Superior temporal gyrus (tissue), 1 donor: ENCODE data around the gene RUNDC1.
A peak's percentile ranks its signal among the peaks of the same experiment; 100 is the strongest.
"Not testable (repeated sequence)": the region's sequence is repeated elsewhere in the genome, so short reads cannot be mapped to it uniquely, and the experiment has no call there.

Source experiments
- DNase-seq: peaks from one replicate; pipeline ENCODE4 v3.0.0-alpha.2; 2016; ENCODE audit errors: extremely low spot score

Gene RUNDC1

DNA sequence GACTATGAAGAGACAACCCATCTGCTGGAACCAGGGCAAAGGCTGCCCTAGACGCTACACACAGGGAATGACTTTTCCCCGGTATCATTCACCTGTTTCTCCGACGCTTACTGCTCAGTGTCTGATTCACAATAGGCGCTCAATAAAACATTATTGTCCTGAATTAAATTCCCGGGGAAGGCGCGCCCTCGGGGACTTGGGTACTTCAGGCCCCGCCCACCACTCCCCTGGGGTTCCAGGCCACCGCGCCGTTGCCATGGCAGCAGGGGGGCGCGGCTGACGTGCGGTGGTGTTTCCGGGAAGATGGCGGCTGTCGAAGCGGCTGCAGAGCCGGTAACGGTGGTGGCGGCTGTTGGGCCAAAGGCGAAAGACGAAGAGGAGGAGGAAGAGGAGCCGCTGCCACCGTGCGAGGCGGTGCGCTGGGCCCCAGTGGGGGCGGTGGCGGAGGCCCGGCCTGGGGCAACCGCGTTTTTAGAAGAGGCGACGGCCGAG lies at the start of gene RUNDC1:
Gene RUNDC1 (plus strand): TSS at position 292 of the 492 bp plus-strand sequence. CDS start 12 bp downstream, at position 304.
- DNase-seq, result peak; percentile 86

DNA sequence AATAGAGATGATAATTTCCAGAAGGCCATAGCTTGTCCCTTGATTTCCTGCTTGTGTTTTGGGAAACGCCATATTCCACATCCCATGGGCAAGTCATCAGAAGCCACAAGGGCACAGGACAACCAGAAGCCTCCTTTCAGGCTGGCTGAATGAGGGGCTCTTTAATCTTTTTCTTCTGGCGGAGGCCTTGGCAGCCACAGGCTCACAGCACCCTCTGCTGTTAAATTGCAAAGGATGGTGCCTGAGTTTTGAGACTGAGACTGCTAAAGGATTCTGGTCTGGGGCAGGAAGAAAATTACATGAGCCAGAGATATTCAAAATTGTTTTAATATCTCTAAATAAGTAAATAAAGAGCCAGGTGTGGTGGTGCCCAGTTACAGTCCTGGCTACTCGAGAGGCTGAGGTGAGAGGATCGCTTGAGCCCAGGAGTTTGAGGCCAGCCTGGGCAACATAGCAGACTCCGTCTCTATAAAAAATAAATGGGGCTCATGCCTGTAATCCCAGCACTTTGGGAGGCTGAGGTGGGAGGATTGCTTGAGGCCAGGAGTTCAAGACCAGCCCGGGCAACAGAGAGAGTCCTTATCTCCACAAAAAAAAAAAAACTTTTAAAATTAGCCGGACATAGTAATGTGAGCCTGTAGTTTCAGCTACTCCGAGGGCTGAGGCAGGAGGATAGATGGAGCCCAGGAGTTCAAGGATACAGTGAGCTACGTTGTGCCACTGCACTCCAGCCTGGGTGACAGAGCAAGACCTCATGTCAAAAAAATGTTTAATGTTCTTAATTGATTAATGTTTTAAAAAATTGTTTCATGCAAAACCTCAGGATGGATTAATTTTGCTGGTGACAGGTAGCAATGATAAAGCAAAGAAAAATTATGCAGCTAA lies 42.4 kb upstream of the RUNDC1 start:
- DNase-seq, result peak; percentile 71

DNA sequence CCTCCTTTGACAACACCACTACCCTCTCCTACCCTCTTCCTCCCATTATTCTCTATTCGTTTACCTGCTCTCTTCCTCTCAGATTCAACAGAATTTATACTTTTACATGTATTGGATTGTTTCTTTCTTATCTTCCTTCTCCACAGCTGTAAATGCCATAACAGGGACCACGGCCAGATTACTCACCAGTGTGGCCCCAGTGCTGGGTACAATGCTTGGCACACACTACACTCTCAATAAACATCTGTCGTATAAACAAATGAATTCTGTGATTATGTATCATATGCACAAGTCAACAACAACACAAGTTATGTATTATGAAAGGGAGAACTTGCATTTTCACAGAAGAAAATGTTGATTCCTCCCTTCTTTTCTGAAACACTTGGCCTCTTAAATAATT lies 36.2 kb upstream of the RUNDC1 start:
- DNase-seq, result no peak

DNA sequence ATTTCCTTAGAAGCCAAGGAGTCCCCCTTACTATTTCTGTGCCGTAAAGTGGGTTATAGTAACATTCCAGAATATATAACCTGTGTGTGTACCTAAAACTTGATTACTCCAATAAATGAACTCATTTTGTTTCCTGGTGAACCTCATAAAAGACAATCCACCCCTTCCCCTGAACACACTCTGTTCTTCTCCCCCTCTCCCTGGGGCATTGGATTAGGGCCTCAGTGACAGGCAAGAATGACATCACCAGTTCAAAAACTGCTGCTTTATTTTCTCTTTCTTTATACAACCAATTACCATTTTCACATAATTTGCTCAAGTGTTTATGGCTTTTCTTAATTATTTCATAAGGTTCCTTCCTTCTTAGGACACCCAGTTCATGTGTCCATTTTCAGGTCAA lies 33.6 kb upstream of the RUNDC1 start:
- no peak for DNase-seq

DNA sequence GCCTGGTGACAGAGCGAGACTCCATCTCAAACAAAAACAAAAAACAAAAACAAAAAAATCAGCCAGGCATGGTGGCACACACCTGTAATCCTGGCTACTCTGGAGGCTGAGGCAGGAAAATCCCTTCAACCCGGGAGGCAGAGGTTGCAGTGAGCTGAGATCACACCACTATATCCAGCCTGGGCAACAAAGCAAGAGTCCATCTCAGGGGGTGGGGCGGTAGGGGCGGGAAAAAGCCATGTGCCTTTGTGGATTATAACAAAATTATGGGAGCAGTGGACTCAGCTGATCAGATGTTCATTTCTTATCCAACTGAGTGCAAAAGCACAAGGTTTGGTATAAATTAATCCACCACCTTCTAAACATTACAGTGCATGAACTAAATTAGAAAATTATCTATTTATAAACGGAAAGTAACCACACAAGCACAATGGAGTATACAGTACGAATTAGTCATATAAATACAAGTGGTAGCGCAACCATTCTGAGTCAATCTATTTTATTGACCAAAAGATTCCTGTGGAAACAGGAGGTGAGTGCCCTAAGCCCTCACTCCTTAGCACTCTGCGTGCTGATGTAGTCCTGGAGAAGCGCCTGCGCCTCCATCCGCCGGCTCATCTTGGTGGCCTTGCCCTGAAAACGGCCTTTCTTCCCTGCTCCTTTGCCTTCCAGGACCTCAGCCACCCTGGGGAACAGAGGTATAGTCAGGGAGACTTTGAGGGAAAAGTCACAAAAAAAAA lies 30.2 kb upstream of the RUNDC1 start:
- DNase-seq, result no peak

DNA sequence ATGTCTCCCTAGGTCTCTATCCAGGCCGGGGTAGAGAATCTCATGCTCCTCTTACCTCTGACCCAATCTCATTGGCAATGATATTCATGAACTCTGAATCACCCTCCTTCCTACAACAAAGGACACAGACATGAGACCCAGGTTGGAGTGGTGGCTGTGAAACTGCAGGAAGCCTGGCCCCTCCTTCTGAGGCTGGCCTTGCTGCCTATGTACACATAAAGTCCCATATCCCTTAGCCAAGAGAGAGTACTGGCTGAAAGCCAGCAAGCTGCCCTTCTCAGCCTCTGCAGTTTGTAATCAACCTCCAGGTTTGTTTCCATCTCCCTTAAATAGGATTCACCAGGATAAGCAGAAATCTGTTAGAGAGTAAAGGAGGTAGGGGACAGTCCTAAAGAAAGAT lies 26.7 kb upstream of the RUNDC1 start:
- no peak for DNase-seq

DNA sequence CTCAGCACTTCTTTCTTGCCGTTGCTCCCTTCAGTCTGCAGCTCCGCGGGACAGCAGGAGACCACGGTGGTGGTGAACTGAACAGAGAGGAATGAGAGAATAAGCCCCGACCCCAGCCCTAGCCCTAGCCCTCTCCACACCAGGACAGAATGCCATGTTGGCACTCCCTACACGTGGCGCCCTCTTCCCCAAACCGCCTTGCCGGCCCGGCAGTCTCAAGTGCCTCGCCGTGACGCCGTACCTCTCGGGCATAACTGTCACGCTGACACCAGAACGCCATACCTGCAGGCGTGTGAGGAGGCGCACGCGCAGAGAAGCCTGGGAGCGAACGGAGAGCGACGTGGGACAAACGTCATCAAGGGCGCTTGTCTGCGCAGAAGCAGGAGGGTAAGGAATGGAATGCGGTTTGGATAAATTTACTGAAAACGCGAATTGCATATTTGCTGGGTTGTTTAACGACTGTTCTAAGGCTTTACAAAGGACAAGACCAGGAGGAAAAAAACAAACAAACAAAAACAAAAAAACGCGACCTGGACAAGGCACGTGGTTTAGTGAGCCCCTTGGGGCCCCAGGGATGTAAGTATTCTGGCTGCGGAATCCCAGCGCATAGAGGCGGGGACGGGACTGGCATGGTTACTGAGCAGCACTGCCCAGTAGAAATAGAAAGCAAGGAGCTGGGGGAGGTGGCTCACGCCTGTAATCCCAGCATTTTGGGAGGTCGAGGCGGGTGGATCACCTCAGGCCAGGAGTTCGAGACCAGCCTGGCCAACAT lies 16.0 kb upstream of the RUNDC1 start, which contains the start of gene AARSD1:
Gene AARSD1 (minus strand): TSS at position 294 of the 772 bp plus-strand sequence. CDS start 14 bp downstream, at position 280.
- peak; percentile 95 for DNase-seq

DNA sequence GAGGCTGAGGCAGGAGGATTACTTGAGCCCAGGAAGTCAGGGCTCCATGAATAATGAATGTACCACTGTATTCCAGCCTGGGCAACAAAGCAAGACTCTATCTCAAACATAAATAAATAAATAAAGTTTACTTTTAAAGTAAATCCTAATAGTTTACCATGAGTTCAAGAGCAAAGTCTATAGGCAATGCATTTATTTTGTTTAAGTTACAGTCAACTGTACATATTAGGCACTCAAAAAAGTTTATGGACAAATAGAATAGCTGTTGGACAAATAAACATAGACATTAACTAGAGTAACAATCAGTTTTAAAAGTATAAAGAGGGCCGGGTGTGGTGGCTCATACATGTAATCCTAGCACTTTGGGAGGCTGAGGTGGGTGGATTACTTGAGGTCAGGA lies 12.4 kb upstream of the RUNDC1 start:
- DNase-seq, result no peak

DNA sequence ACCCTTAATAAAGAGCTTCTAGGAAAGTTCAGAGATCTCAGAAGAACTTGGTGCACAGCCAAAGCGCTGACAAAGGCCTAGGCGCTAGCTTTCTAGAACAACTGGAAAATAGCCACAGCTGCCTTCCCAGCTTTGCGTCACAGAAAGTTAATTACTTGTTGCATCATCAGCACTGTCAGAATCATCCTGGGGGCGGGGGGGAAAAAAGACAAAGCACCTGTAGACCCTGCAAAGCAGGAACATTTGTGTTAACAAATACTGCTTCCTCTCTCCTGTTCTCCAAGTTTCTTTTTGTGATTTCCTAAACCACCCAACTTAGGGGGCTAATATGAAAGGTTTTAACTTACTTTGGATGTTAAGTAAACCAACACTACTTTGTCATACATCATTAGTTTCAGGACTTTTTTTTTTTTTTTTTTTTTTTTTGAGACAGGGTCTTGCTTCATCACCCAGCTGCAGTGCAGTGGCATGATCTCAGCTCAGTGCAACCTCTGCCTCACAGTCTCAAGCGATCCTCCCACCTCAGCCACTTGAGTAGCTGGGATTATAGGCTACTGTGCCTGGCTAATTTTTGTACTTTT lies 11.3 kb upstream of the RUNDC1 start:
- no peak for DNase-seq

DNA sequence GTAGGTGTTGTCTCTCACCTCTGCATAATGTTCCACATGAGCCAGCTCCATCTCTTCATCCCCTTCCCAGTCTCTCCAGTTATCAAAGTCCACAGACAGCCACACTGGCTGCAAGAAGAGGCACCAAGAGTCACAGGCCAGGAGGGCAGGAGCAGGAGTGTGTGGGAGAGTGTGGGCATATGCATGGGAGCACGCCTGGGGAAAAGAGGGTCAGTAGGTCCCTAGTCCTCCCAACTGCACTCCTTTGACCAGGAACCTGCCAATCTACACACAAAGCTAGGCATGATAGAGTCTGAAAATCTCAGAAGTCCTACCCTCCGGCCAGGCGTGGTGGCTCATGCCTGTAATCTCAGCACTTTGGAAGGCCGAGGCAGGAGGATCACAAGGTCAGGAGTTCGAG lies 8.8 kb upstream of the RUNDC1 start:
- no peak for DNase-seq

DNA sequence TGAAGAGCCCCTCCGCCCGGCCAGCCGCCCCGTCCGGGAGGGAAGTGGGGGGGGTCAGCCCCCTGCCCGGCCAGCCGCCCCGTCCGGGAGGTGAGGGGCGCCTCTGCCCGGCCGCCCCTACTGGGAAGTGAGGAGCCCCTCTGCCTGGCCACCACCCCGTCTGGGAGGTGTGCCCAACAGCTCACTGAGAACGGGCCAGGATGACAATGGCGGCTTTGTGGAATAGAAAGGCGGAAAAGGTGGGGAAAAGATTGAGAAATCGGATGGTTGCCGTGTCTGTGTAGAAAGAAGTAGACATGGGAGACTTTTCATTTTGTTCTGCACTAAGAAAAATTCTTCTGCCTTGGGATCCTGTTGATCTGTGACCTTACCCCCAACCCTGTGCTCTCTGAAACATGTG lies 7.0 kb upstream of the RUNDC1 start:
- DNase-seq, result not testable (repeated sequence)

DNA sequence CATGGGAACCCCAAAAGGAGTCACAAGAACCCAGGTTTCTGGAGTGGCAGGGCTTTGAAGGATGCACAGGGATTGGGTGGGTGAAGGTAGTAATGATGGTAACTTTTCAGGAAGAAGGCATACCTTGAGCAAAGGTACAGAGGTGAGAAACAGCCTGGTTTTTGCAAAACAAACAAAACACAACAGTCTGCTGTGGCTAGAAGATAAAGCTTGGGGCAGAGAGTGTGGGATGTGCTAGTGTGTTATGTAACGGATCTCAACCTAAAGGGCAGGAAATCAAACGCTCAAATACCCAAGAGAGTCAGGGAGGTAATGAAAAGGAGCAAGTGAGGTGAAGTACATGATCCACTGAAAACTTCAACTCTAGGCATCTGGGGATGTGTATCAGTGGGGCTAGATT lies 5.1 kb upstream of the RUNDC1 start:
- DNase-seq, result no peak

DNA sequence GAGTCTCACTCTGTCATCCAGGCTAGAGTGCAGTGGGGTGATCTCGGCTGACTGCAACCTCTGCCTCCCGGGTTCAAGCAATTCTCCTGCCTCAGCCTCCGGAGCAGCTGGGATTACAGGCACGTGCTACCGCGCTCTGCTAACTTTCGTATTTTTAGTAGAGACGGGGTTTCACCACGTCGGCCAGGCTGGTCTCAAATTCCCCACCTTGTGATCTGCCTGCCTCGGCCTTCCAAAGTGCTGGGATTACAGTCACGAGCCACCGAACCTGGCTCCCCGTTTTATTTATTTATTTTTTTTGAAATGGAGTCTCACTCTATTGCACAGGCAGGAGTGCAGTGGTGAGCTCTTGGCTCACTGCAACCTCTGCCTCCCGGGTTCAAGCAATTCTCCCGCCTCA lies 4.7 kb upstream of the RUNDC1 start:
- not testable (repeated sequence) for DNase-seq

DNA sequence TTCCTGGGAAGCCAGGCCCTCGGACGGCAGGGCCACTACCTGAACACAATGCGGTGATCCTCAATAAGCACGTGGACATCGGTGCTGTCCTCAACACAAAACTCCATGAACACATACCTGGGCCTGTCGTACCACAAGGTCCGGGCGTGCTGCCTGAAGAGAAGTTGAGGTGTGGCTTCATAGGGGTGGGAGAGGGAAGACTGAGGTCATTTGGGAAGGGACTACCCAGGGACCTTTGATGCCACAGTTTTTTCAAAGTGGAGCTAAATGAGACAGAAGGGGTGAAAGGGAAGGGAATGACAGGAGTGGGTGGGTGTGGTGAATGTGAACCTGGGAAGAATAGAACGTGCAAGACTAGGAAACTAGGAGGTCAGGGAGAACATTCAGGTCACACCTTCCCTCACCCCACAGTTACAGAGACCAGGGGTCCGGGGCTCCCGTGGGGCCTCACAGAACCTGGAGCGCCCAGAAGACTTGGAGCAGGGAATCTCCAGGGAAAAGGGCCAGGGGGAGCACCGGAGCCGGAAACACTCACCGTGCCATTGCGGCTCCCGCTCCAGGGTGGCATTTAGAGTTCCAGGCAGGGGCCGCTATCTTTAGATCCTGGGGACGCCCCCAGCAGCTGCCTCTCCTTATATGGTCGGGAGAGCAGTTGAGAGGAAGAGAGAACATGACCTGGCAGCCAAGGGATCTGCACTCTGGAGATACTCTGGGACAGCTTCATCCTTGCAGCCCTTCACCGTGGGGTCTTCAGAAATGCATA lies 673 bp upstream of the RUNDC1 start, which contains the start of gene PTGES3L:
Gene PTGES3L (minus strand): TSS at position 570 of the 763 bp plus-strand sequence. CDS start 27 bp downstream, at position 543.
- DNase-seq, result no peak

DNA sequence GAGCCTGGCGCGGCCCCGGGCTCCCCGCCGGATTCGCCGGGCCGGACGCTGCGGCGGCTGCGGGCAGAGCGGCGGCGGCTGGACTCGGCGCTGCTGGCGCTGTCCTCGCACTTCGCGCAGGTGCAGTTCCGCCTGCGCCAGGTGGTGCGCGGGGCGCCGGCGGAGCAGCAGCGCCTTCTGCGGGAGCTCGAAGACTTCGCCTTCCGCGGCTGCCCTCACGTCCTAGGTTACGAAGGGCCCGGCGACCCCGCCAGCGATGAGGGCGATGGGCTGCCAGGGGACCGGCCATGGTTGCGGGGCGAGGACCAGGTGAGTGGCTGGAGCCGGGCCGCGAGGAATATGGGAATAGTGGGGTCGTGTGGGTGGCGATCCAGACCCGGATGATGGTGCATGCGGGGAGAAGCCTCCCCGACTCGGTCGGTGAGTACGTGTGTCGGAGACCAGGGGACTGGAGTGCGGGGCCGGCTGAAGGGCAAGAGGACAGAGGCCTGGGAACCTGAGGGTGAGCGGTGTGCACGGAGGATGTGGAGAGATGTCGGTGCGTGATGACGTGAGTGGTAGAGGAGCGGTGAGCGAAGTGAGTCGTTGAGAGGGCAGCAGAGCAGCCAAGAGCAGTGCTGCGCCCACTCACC lies 517 bp downstream of the RUNDC1 start:
- DNase-seq, result no peak

DNA sequence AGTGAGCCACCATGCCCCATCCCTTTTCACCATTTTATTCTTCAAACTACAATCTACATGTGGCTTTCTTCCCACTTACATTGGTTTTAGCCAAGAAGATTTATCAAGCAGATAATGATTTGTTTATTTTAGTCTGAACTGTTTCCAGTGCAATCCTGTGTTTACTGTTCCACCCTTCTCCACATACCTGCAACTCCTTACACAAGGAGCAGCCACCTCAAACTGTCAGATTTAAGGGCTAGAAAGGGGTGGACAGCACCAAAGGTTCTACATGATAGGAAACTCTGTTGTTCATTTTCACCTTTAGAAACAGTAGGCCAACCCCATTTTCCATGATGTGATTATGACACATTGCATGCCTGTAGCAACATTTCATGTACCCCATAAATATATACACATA lies 1.9 kb downstream of the RUNDC1 start:
- DNase-seq, result no peak

DNA sequence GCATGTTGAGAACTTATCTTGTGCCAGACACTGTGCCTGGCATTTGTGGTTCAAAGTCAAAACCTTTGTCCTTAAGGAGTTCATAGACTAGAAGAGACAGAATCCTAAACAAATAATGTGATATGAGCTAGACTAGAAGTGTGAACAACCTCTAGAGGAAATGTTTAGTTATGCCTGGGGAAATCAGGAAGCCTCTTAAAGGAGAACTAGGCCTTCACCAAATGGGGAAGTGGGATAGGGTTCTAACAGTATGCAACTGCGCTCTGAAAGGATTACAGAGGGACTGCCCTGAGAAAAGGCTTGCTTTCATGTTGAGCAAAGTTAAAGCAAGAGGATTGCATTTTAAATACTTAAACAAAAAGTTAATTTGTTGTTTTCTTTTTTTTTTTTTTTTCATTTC lies 4.9 kb downstream of the RUNDC1 start:
- no peak for DNase-seq

DNA sequence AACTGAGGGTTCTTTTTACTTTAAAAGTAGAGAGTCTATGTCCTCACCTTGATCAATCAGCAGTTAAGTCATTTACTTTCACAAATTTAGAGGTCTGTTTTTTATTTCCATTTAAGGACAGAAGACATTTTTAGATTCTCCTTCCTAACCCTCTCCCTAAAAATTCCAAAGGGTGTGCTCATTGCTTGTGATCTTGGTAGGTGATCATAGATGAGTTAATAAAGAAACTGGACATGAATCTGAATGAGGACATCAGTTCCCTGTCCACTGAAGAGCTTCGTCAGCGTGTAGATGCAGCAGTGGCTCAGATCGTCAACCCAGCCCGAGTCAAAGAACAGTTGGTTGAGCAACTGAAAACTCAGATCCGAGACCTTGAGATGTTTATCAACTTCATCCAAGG lies 8.8 kb downstream of the RUNDC1 start:
- DNase-seq, result no peak

DNA sequence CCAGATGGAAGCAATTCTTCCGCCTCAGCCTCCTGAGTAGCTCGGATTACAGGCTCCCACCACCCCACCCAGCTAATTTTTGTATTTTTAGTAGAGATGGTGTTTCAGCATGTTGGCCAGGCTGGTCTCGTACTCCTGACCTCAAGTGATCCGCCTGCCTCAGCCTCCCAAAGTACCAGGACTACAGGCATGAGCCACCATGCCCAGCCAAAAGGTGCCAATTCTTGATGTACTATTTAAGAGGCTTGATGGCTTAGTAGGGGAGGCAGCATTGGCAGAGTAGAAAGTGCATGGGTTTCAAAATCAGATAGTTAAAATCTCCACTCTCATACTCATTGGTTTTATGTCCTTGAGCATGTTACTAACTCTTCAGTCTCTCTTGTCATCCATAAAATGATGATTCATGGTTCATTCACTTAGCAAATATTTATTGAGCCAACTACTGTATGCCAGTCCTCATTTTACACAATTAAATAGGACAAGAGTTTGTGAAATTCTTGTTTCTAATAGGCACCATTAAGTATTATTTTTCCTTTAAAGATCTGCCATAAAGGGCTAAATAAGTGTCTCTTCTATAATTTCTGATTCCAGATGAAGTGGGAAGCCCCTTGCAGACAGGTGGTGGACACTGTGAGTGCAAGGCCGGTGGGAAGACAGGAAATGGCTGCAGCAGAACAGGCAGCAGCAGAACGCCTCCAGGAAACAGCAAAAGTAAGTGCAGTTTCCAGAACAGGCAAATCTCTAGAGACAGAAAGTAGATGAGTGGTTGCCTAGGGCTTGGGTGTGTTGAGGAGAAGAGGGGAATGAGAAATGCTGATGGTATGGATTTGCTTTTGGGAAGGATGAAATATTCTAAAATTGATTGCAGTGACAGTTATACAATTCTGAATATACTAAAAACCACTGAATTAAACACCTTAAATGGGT lies 9.6 kb downstream of the RUNDC1 start:
- DNase-seq, result no peak
